GM23248 (cell line): Measurements from ENCODE around the gene PTCH2. TPM values are rescaled to one million over a fixed set of nuclear protein-coding genes. Genes with fewer than 3 reads are reported as not detected.
"Not testable (repeated sequence)": the region's sequence is repeated elsewhere in the genome, so short reads cannot be mapped to it uniquely, and the experiment has no call there.

Source experiments
- DNase-seq: peaks from one replicate; pipeline ENCODE4 v3.0.0-alpha.2; 2015
- H2AFZ ChIP-seq: fragments of 200-600 bp; sonication (generic); 2 replicates; pipeline ENCODE4 v1.6.1; 2016; ENCODE audit warnings: antibody characterized with exemption
- H3F3A ChIP-seq: fragments of 200-600 bp; sonication (generic); 2 replicates; pipeline ENCODE4 v1.6.1; 2016; ENCODE audit warnings: mild to moderate bottlenecking, antibody characterized with exemption, mixed run types; ENCODE audit not compliant: insufficient read depth
- H3K27ac ChIP-seq: fragments of 200-600 bp; sonication (generic); 2 replicates; pipeline ENCODE4 v1.5.1; 2016; ENCODE audit warnings: mild to moderate bottlenecking
- H3K27me3 ChIP-seq: fragments of 200-600 bp; sonication (generic); replicated peaks from 2 replicates; pipeline ENCODE4 v1.6.1; 2016; ENCODE audit warnings: mild to moderate bottlenecking; ENCODE audit not compliant: insufficient read depth
- H3K36me3 ChIP-seq: fragments of 200-600 bp; sonication (generic); 2 replicates; pipeline ENCODE4 v1.6.1; 2016; ENCODE audit warnings: low read depth, mild to moderate bottlenecking
- H3K4me1 ChIP-seq: fragments of 200-600 bp; sonication (generic); 2 replicates; pipeline ENCODE4 v1.6.1; 2016; ENCODE audit warnings: mild to moderate bottlenecking; ENCODE audit not compliant: insufficient read depth
- H3K4me2 ChIP-seq: fragments of 200-600 bp; sonication (generic); one replicate; pipeline ENCODE4 v1.6.1; 2016; ENCODE audit warnings: mild to moderate bottlenecking; ENCODE audit not compliant: unreplicated experiment
- H3K4me3 ChIP-seq: fragments of 200-600 bp; sonication (generic); 2 replicates; pipeline ENCODE4 v1.5.1; 2016; ENCODE audit warnings: mild to moderate bottlenecking
- H3K79me2 ChIP-seq: fragments of 200-600 bp; sonication (generic); 2 replicates; pipeline ENCODE4 v1.6.1; 2016; ENCODE audit warnings: mild to moderate bottlenecking; ENCODE audit not compliant: insufficient read depth
- H3K9ac ChIP-seq: fragments of 200-600 bp; sonication (generic); 2 replicates; pipeline ENCODE4 v1.6.1; 2016; ENCODE audit warnings: mild to moderate bottlenecking
- H3K9me2 ChIP-seq: fragments of 200-600 bp; sonication (generic); 2 replicates; pipeline ENCODE4 v1.6.1; 2016; ENCODE audit warnings: mixed run types, mild to moderate bottlenecking, moderate library complexity; ENCODE audit not compliant: insufficient read depth
- H3K9me3 ChIP-seq: fragments of 200-600 bp; sonication (generic); one replicate; pipeline ENCODE4 v1.6.1; 2017; ENCODE audit warnings: low read depth
- H4K20me1 ChIP-seq: fragments of 200-600 bp; sonication (generic); 2 replicates; pipeline ENCODE4 v1.6.0; 2016; ENCODE audit not compliant: insufficient read depth
- EZH2 ChIP-seq: fragments of 200-600 bp; sonication (generic); IDR thresholded peaks from 2 replicates; pipeline ENCODE4 v1.6.1; 2018; ENCODE audit warnings: antibody characterized with exemption, mild to moderate bottlenecking; ENCODE audit not compliant: insufficient read depth, poor library complexity, severe bottlenecking
- EZH2phosphoT487 ChIP-seq: fragments of 200-600 bp; sonication (generic); IDR thresholded peaks from 2 replicates; pipeline ENCODE4 v1.6.1; 2018; ENCODE audit warnings: antibody characterized with exemption, moderate library complexity, mild to moderate bottlenecking, low read depth; ENCODE audit not compliant: insufficient read depth
- WGBS, 2 experiments: methylation state at CpG; one replicate each; pipeline ENCODE4 v1.1.6; 2015 to 2017; ENCODE audit warnings: low lambda C conversion rate in 2 of 2, low coverage in 1 of 2; ENCODE audit errors: missing lambda C conversion rate in 2 of 2; 5-methylcytosine and 5-hydroxymethylcytosine counted together
- in situ Hi-C: fragments of 300-500 bp; cut with MboI; formaldehyde crosslinking; loops from 2 replicates; pipeline ENCODE4 v1.15.0; 2020
- polyA plus RNA-seq: library from polyadenylated mRNA; unstranded; fragments of >200 nt; fragmentation: Nextera tagmentation; extraction: Ambion mirVana; gene quantifications from 2 replicates; pipeline ENCODE4 v1.2.1, GENCODE V29; 2016
- total RNA-seq: library from RNA; depleted of rRNA; stranded (reverse); fragments of >200 nt; shearing (Covaris generic); gene quantifications from 2 replicates; pipeline ENCODE4 v1.2.3, GENCODE V29; 2014

Gene PTCH2
- total and polyA plus RNA-seq, 2 experiments from 2014 or later: 0.05 to 0.11 TPM

DNA sequence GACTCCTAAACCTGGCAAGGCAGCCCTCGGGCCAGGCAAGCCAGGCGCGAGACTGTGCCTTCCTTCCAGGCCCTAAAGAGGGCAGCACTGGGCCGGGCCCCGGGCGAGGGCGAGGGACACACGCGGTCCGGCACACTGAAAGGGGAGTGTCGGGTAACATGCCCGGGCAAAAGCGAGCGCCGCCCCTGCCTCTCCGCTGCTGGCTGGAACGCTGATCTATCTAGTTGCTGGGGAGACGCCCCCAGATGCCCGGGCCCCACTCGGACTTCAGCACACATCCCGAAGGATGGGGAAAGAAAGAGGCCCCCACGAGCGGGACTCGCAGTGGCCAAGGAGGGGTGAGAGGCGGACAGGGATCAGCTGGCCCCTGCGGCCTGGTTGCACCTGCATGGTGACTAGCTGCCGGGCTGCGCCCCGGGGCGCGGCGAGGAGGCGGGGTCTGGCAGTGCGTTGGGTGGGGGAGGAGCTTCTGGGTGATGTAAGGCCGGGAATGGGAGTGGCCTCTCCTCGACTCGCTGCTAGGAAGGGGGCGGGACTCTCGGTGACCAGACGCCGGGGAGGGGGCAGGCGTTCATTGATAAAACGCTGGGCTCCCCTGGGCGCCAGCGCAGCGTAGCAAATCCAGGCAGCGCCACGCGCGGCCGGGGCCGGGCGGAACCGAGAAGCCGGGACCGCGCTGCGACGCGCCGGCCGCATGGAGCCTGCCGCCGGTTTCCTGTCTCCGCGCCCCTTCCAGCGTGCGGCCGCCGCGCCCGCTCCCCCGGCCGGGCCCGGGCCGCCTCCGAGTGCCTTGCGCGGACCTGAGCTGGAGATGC, 43.1 kb downstream of the PTCH2 start, which contains the start of gene PLK3:
PLK3 (plus strand) TSS at position 608 of the 815 bp plus-strand sequence; CDS start at position 695, 87 bp downstream.
- H3K9me2 ChIP-seq: no peaks in the 10 kb centered on the region
- TF ChIP-seq EZH2: no peak
- H3K27ac ChIP-seq: peak within 1 kb of the TSS; percentile 100
- WGBS, 2 experiments: 0% methylated on average over 41 to 45 of the region's 79 CpGs
- H4K20me1 ChIP-seq: no peaks in the 10 kb centered on the region
- H3F3A ChIP-seq: peaks cover 29% of the 10 kb centered on the region
- peaks cover 25% of the 10 kb centered on the region; the same call in 1 of the 2 replicates for H3K4me1 ChIP-seq
- peak within 1 kb of the TSS; percentile 98 for H3K9ac ChIP-seq
- H3K9me3 ChIP-seq: no peaks in the 10 kb centered on the region
- in situ Hi-C loops: no loop called here
- peak within 1 kb of the TSS; percentile 85 for H2AFZ ChIP-seq
- no peaks in the 10 kb centered on the region for H3K27me3 ChIP-seq
- H3K4me2 ChIP-seq: peak within 1 kb of the TSS; percentile 84
- peaks cover 16% of the 10 kb centered on the region; the same call in 1 of the 2 replicates for H3K36me3 ChIP-seq
- DNase-seq: peak; percentile 99
- H3K79me2 ChIP-seq: peaks cover 46% of the 10 kb centered on the region
- H3K4me3 ChIP-seq: peak within 1 kb of the TSS; percentile 99

DNA sequence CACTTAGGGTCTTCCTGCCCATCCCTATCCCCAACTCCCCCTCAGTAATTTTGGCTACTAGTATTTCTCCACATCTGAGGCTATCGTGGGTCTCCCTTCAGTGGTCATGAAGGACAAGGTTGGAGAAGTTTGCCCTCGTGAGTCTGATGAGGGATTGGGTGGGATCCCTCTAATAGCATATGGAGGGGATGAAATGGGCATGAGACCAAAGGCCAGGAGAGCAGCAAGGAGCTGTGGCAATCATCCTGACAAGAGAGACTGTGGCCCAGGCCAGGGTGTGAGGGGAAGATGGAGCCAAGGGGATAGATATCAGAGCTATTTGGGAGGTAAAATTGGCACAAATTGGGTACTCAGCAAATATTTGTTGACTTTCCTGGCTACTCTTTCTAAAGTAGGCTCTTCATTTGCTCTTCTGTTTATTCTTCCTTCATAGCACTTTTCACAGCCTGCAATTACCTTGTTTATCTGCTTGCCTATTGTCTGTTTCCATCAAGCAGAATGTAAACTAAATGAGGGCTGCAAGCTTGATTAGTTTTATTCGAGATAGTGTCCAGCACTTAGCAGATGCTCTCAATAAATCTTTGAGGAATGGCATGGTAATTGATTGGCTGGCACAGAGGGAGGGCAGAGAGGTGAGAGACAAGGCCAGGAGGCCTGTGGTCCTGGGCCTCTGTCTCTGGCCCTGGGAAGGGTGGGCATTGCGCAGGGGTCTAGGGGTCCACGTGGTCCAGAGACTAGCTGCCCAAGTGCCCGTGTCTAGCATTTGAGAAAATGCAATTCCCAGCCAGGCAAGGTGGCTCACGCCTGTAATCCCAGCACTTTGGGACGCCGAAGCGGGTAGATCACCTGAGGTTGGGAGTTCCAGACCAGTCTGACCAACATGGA, 44.3 kb downstream of the PTCH2 start:
- Histone ChIP-seq H3K27me3 (no peaks in the 10 kb centered on the region), H3K4me1 (peaks cover 22% of the 10 kb centered on the region; the same call in 1 of the 2 replicates), H3K9me2 (no peaks in the 10 kb centered on the region), H3F3A (peaks cover 18% of the 10 kb centered on the region), H3K9me3 (no peaks in the 10 kb centered on the region), H3K4me2 (no peak overlapping the region), H4K20me1 (no peaks in the 10 kb centered on the region), H3K79me2 (peaks cover 35% of the 10 kb centered on the region), H3K4me3 (no peak overlapping the region), H2AFZ (peak overlapping the region; percentile 85), H3K9ac (peak overlapping the region; percentile 98), H3K36me3 (peaks cover 7% of the 10 kb centered on the region; the same call in 1 of the 2 replicates), H3K27ac (peak overlapping the region; percentile 100; the same call in 1 of the 2 replicates)
- in situ Hi-C loops: no loop called here
- WGBS, 2 experiments: 86 to 87% methylated on average over 10 of the region's 10 CpGs
- TF ChIP-seq EZH2phosphoT487 (no peak), EZH2 (no peak)
- no peak for DNase-seq

DNA sequence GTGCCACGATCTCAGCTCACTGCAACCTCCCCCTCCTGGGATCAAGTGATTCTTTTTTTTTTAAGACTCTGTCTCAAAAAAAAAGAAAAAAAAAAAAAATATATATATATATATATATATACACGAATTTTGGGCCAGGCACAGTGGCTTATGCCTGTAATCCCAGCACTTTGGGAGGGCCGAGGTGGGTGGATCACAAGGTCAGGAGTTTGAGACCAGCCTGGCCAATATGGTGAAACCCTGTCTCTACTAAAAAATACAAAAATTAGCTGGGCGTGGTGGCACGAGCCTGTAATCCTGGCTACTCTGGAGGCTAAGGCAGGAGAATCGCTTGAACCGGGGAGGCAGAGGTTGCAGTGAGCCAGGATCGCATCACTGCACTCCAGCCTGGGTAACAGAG, 45.2 kb downstream of the PTCH2 start:
- H3K9me3 ChIP-seq, H3K4me2 ChIP-seq, H3K27me3 ChIP-seq, H3K9me2 ChIP-seq, DNase-seq, H3K4me3 ChIP-seq, H3K27ac ChIP-seq, H4K20me1 ChIP-seq, H3K9ac ChIP-seq, in situ Hi-C loops, H3K36me3 ChIP-seq: not testable (repeated sequence)
- WGBS, 2 experiments: 75 to 77% methylated on average over 8 of the region's 8 CpGs
- H3K4me1 ChIP-seq: peaks cover 14% of the 10 kb centered on the region; the same call in 1 of the 2 replicates
- peaks cover 27% of the 10 kb centered on the region for H3K79me2 ChIP-seq
- H2AFZ ChIP-seq: 0 out of 2 replicates have a peak overlapping the region, but pooled peaks have one; percentile 85
- peaks cover 11% of the 10 kb centered on the region for H3F3A ChIP-seq

DNA sequence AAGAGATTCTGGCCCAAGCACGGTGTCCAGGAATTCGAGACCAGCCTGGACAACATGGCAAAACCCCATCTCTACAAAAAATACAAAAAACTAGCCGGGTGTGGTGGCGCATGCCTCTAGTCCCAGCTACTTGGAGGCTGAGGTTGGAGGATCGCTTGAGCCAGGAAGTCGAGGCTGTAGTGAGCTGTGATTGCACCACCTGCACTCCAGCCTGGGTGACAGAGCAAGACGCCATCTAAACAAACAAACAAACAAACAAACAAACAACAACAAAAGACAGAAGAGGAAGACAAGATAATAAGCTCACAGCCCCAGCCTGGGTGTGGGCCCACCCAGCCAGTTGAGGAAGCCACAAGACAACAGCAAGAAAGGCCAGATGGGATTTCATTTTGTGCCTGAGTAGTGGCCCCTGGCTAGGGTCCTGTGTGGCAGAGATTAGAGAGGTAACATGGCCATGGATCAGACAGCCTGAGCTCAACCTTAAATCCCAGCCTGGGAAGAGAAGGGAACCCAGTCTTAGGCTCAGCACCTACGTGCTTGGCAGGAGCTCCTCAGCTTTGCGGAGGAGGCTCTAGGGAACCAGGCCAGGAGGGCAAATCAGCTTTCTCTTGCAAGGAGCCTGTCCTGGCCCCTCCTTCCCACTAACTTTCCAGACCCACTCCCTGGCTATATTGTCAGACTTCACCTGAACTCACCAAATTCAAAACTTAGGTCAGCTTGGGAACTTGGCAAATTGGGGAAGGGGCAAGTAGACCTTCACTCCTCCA, 50.1 kb downstream of the PTCH2 start:
- no peak for DNase-seq
- Histone ChIP-seq H3K27ac (no peak overlapping the region), H3K79me2 (no peaks in the 10 kb centered on the region), H3F3A (no peaks in the 10 kb centered on the region), H4K20me1 (no peaks in the 10 kb centered on the region), H3K27me3 (no peaks in the 10 kb centered on the region), H3K9me3 (no peaks in the 10 kb centered on the region), H3K36me3 (no peaks in the 10 kb centered on the region), H3K9me2 (no peaks in the 10 kb centered on the region), H3K4me3 (no peak overlapping the region), H3K4me1 (no peaks in the 10 kb centered on the region), H2AFZ (no peak overlapping the region), H3K9ac (no peak overlapping the region), H3K4me2 (no peak overlapping the region)
- 84 to 87% methylated on average over 9 of the region's 9 CpGs for WGBS, 2 experiments
- TF ChIP-seq EZH2phosphoT487 (no peak), EZH2 (no peak)
- in situ Hi-C loops: no loop called here
